GM06990 (cell line): ENCODE results near the gene CFAP206.

Experiments
- DNase-seq: peaks from one replicate; pipeline ENCODE4 v3.0.0-alpha.2; 2011; ENCODE audit not compliant: insufficient read length; ENCODE audit errors: extremely low read depth
- H3K27me3 ChIP-seq: replicated peaks from 2 replicates; pipeline ENCODE4 v1.6.0; 2011; ENCODE audit warnings: low read length; ENCODE audit not compliant: control insufficient read depth, insufficient read depth
- H3K36me3 ChIP-seq: 2 replicates; pipeline ENCODE4 v1.5.1; 2011; ENCODE audit warnings: low read length; ENCODE audit not compliant: control insufficient read depth, insufficient read depth
- H3K4me3 ChIP-seq: replicated peaks from 2 replicates; pipeline ENCODE4 v1.5.1; 2011; ENCODE audit warnings: low read depth, mild to moderate bottlenecking, control low read depth, low read length
- CTCF ChIP-seq: IDR thresholded peaks from 2 replicates; pipeline ENCODE4 v1.5.1; 2011; ENCODE audit warnings: low read length, control low read depth, mild to moderate bottlenecking, inconsistent platforms; ENCODE audit not compliant: insufficient read depth, poor library complexity, severe bottlenecking

Gene CFAP206

GRCh38 chr6:87375315-87375714 is 32.5 kb upstream of the CFAP206 start:
- DNase-seq, result no peak
- no peaks in the 10 kb centered on the region for H3K27me3 ChIP-seq
- TF ChIP-seq CTCF, result no peak
- H3K36me3 ChIP-seq, result no peaks in the 10 kb centered on the region
- H3K4me3 ChIP-seq, result no peak overlapping the region

- H3K27me3 ChIP-seq, result no peaks in the 10 kb centered on the region
- TF ChIP-seq CTCF, result no peak
- H3K4me3 ChIP-seq, result no peak overlapping the region
Observed at GRCh38 chr6:87376643-87377042, 31.1 kb upstream of the CFAP206 start.

GRCh38 chr6:87378947-87379346 is 28.8 kb upstream of the CFAP206 start:
- no peak for DNase-seq
- Histone ChIP-seq H3K27me3 (no peaks in the 10 kb centered on the region), H3K4me3 (no peak overlapping the region), H3K36me3 (no peaks in the 10 kb centered on the region)
- TF ChIP-seq CTCF, result no peak

More at GRCh38 chr6:87376643-87377042, 31.1 kb upstream of the CFAP206 start:
- no peaks in the 10 kb centered on the region for H3K36me3 ChIP-seq
- no peak for DNase-seq

- H3K4me3 ChIP-seq, result no peak overlapping the region
- no peaks in the 10 kb centered on the region for H3K27me3 ChIP-seq
- no peak for DNase-seq
- no peaks in the 10 kb centered on the region for H3K36me3 ChIP-seq
- TF ChIP-seq CTCF, result no peak
Observed at GRCh38 chr6:87382861-87383260, 24.9 kb upstream of the CFAP206 start.

- DNase-seq, result no peak
- Histone ChIP-seq H3K36me3 (no peaks in the 10 kb centered on the region), H3K27me3 (no peaks in the 10 kb centered on the region), H3K4me3 (no peak overlapping the region)
- TF ChIP-seq CTCF, result no peak
Observed at GRCh38 chr6:87384038-87384437, 23.7 kb upstream of the CFAP206 start.

GRCh38 chr6:87384449-87384848 is 23.3 kb upstream of the CFAP206 start:
- Histone ChIP-seq H3K36me3 (no peaks in the 10 kb centered on the region), H3K4me3 (no peak overlapping the region), H3K27me3 (no peaks in the 10 kb centered on the region)
- DNase-seq, result no peak
- no peak for TF ChIP-seq CTCF
